PFSK-1 (cell line): Measurements from ENCODE around the gene CLDN22.

Experiments used
- FOXP2 ChIP-seq: optimal IDR thresholded peaks from 2 replicates; pipeline ENCODE3; 2011; ENCODE audit warnings: borderline replicate concordance, control low read depth, inconsistent platforms; ENCODE audit not compliant: insufficient read depth; ENCODE audit errors: extremely low read length, extremely low read depth
- POLR2AphosphoS5 ChIP-seq: IDR thresholded peaks from 2 replicates; pipeline ENCODE4 v1.6.1; 2012; ENCODE audit warnings: low read depth, mild to moderate bottlenecking, control low read depth, low read length, moderate library complexity
- SIN3A ChIP-seq: IDR thresholded peaks from 2 replicates; pipeline ENCODE4 v1.6.1; 2012; ENCODE audit warnings: mild to moderate bottlenecking, low read length, moderate library complexity, borderline replicate concordance; ENCODE audit not compliant: insufficient read depth
- TAF1 ChIP-seq: IDR thresholded peaks from 2 replicates; pipeline ENCODE4 v1.6.1; 2012; ENCODE audit warnings: low read length, control low read depth, borderline replicate concordance; ENCODE audit not compliant: insufficient read depth
- TF ChIP-seq, protein P1 (sequence below), 2 experiments: IDR thresholded peaks; 2 replicates each; pipeline versions ENCODE4 v1.6.1 to v1.8.0; 2011 to 2012; ENCODE audit warnings: low read depth in 2 of 2, low read length in 2 of 2, control low read depth in 1 of 2, inconsistent platforms in 1 of 2, mild to moderate bottlenecking in 1 of 2, moderate library complexity in 1 of 2; ENCODE audit not compliant: insufficient read depth in 1 of 2

Gene CLDN22

DNA sequence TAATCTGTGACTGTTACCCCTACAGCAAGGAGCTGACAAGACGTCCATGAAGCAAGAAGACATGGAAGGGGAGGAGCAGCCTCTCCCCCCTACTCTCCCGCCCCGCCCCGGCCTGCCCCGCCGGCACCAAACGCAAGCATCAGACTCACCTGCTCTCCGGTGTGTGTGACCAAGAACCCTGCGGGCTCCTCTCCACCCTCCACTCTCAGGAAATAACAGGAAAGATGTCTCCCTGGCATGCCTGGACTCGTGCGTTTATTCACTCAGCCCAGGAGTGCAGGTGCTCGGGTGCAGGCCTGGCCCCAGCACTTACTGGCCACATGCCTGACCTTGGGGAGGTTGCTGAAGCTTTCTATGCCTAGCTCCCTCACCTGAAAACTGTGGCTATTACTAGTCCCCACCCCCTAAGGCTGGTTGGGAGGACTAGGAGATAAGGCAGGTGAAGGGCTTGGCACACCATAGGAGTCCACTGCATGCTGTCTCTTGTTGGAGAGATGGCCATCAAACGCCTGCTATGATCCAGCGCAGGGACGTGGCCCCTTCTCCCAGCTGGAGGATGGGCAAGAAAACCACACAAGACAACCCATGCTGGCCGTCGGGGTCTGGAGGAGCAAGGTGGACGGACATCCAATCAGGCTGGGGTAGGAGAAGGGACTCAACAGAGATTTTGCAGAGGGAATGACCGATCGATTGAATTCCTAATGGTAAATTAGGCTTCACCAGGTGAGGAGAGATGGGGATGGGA is 37.0 kb upstream of the CLDN22 start:
- TF ChIP-seq POLR2AphosphoS5 (no peak), SIN3A (no peak), TAF1 (no peak), FOXP2 (no peak)
- TF ChIP-seq, protein P1, sequence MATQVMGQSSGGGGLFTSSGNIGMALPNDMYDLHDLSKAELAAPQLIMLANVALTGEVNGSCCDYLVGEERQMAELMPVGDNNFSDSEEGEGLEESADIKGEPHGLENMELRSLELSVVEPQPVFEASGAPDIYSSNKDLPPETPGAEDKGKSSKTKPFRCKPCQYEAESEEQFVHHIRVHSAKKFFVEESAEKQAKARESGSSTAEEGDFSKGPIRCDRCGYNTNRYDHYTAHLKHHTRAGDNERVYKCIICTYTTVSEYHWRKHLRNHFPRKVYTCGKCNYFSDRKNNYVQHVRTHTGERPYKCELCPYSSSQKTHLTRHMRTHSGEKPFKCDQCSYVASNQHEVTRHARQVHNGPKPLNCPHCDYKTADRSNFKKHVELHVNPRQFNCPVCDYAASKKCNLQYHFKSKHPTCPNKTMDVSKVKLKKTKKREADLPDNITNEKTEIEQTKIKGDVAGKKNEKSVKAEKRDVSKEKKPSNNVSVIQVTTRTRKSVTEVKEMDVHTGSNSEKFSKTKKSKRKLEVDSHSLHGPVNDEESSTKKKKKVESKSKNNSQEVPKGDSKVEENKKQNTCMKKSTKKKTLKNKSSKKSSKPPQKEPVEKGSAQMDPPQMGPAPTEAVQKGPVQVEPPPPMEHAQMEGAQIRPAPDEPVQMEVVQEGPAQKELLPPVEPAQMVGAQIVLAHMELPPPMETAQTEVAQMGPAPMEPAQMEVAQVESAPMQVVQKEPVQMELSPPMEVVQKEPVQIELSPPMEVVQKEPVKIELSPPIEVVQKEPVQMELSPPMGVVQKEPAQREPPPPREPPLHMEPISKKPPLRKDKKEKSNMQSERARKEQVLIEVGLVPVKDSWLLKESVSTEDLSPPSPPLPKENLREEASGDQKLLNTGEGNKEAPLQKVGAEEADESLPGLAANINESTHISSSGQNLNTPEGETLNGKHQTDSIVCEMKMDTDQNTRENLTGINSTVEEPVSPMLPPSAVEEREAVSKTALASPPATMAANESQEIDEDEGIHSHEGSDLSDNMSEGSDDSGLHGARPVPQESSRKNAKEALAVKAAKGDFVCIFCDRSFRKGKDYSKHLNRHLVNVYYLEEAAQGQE (IDR thresholded peaks at IDR 0.05; ENCODE audit: insufficient read depth in 1 of 2, low read depth in 2 of 2, low read length in 2 of 2): no peak

DNA sequence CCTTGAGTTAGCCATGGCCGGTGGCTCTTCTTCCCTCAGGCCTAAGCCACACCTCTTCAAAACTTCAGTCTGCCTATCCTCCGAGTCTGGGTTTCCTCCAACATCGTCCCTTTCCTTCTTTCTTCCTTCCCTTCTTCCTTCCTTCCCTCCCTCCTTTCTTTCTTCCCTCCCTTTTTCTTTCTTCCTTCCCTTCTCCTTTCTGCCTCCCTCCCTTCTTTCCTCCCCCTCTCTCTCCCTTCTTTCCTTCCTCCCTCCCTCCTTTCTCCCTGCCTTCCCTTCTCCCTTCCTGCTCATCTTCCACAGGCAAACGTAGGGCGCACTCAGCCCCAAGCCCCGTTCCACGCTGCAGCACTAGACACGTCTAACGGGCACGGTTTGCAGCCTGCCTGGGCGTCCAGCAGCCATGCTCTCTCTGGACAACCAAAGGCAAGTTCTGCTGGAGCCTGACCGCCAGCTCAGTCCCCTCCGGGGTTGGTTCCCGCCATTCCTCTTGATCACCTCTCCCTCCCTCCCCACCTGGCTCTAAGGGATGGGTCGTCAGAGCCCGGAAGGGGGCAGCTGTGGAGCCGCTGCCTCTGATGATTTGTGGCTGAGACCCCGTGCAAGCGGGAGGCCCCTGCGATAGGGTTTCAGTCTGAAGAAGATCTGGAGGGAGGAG is 36.2 kb upstream of the CLDN22 start:
- TF ChIP-seq FOXP2: no peak
- TF ChIP-seq, protein P1 (IDR thresholded peaks at IDR 0.05; ENCODE audit: insufficient read depth in 1 of 2, low read depth in 2 of 2, low read length in 2 of 2): no peak
- no peak for TF ChIP-seq POLR2AphosphoS5

DNA sequence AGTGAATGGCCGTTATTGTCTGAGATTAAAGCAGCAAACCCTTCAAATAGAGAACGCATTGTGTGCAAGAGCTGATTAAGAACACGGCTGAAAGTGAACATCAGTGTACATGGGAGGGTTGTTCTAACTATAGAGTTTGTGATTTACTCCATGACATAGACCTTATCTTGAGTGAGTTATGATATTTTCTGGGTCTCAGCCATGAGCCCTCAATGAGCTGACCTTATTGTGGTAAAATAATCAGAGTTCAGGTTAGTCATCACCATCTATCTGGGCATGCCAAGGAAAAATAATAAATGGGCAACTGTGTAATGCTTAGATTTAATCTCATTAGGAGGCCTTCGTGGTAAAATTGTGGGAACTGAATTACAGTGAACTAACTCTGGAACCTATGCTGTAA is 35.3 kb upstream of the CLDN22 start:
- TF ChIP-seq FOXP2 (no peak), SIN3A (no peak), POLR2AphosphoS5 (no peak), TAF1 (no peak)
- TF ChIP-seq, protein P1 (IDR thresholded peaks at IDR 0.05; ENCODE audit: insufficient read depth in 1 of 2, low read depth in 2 of 2, low read length in 2 of 2): no peak

DNA sequence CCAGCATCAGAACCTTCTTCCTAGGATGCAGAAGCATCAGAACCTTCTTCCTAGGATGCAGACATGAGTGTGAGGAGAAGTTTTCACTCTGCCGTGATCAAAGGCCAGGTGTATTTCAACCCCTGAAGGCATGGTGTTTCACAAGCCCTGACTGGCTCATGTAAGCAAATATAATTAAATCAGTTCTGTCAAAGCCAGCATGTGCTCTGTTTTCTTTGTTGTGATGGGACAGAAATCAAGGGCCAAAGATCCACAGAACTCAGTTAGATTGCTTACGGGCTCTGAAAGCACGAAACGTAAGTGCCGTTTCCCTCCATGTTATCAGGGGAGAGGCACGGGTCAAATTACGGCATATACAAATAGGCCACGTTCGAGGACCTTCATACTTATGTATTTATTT is 34.1 kb upstream of the CLDN22 start:
- TF ChIP-seq, protein P1 (IDR thresholded peaks at IDR 0.05; ENCODE audit: insufficient read depth in 1 of 2, low read depth in 2 of 2, low read length in 2 of 2): no peak
- TF ChIP-seq TAF1: no peak
- TF ChIP-seq SIN3A: no peak

DNA sequence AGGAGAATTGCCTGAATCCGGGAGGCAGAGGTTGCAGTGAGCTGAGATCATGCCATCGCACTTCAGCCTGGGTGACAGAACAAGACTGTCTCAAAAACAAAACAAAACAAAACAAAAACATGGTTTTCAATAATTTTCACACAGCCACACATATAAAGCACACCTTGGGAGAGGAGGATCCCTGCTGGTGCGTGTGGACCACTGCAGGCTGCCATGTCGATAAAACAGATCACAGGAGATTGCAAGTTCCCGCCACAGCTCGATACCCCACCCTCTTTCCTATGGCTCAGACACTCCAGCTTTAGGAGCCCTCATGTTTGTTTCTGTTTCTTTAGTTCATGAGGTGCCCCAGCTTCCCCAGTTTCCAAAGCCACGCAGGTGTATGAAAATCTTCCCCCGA is 33.5 kb upstream of the CLDN22 start:
- TF ChIP-seq POLR2AphosphoS5 (no peak), TAF1 (no peak), SIN3A (no peak), FOXP2 (no peak)
- TF ChIP-seq, protein P1 (IDR thresholded peaks at IDR 0.05; ENCODE audit: insufficient read depth in 1 of 2, low read depth in 2 of 2, low read length in 2 of 2): no peak
